GM19372 (cell line): ENCODE data around the gene ACY1.
"Not testable (repeated sequence)": the region's sequence is repeated elsewhere in the genome, so short reads cannot be mapped to it uniquely, and the experiment has no call there.

ENCODE experiments used
- ATAC-seq: cut with Tn5 transposase; IDR thresholded peaks from one replicate; pipeline ENCODE4 v1.9.1; 2021; ENCODE audit warnings: mild to moderate bottlenecking, low read depth, moderate library complexity; ENCODE audit not compliant: unreplicated experiment

ACY1 gene

DNA sequence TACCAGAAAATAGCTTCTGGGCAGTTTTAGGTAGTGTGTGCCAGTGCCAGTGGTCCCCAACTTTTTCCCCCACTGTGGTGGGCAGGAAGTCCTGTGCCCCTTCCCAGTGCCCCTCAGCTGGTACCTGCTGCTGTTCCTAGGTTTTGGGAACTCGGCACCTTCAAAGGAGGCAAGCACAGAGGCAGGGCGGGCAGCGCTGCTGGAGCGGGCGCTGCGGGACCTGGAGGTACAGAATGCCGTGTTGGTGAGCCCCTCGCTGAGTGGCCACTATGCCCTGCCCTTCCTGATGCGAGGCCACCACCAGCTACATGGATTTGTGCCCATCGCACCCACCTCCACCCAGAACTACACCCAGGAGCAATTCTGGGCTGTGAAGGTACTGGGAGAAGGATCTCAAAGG, 3.1 kb upstream of the ACY1 start:
- no peak for ATAC-seq

DNA sequence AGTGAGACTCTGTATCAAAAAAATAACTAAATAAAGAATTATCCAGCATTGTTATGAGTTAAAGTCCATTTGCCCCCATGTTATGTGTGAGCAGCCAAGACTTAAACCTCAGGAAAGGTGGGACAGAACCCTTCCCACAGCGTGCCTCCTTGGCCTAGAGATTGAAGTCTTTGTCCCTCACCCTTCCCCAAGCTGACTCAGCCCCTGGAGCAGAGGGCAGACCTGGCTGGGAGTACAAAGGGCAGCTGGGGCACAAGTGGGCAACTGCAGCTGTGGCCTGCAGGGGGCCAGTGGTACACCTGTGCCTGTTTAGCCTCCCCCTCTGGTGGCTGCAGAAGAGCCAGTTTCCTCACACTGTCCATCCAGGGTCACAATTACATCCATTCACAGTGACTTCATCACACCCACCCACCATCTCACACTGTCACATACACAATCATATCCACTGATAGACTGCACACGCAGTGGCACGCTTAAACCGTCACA, 940 bp upstream of the ACY1 start:
- ATAC-seq = peak; percentile 51

DNA sequence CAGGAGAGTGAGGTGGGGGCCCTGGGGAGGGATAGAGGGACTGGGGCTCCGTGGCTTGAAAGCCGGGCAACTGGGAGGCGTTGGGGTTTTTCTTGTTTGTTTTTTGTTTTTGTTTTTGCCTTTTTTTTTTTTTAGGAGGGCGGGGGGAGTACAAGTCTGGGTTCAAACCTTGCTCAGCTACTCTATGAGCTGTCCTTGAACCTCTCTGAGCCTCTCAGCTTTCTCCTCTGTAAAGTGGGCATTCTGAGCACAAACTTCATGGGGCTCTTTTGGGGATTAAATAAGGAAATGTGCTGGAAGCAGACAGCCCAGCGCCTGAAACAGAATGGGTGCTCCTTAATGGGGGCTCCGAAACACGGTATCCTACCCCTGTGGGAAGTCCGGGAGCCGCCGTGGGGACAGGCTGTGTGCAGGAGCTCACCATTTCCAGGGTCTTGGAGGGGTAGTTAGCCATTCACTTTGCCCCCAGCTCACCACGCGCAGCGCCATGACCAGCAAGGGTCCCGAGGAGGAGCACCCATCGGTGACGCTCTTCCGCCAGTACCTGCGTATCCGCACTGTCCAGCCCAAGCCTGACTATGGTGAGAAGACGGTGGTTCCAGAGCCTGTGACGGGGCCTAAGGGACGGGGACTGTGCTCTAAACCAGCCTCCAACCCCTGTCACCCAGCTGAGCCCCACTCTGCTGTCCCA, 388 bp downstream of the ACY1 start:
- no peak for ATAC-seq

DNA sequence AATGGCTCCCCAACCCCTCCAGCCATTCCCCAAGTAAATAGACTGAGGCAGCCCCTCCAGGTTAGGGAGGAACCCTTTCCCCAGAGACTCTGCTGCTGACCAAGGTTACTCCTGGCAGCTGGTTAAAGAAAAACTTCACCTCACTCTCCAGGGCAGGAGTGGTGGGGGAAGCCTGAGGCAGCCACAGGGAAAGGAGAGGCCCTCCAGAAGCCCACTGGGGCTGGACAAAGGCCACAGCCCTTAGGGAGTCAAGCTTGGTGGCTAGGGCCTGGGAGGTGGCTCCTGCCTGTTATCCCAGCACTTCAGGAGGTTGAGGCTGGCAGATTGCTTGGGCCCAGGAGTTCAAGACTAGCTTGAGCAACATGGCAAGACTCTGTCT, 923 bp downstream of the ACY1 start:
- ATAC-seq = no peak

DNA sequence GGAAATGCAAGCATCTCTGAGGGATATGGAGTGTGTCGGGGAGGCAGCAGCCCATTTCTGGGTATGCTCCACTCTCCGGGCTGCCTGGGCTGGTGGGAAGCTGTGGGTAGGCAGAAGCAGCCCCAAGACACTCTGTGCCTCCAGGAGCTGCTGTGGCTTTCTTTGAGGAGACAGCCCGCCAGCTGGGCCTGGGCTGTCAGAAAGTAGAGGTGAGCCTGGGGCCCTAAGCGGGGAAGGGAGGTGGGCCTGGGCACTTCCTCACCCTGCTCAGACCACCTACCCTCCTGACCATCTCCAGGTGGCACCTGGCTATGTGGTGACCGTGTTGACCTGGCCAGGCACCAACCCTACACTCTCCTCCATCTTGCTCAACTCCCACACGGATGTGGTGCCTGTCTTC, 1.7 kb downstream of the ACY1 start:
- ATAC-seq = no peak

DNA sequence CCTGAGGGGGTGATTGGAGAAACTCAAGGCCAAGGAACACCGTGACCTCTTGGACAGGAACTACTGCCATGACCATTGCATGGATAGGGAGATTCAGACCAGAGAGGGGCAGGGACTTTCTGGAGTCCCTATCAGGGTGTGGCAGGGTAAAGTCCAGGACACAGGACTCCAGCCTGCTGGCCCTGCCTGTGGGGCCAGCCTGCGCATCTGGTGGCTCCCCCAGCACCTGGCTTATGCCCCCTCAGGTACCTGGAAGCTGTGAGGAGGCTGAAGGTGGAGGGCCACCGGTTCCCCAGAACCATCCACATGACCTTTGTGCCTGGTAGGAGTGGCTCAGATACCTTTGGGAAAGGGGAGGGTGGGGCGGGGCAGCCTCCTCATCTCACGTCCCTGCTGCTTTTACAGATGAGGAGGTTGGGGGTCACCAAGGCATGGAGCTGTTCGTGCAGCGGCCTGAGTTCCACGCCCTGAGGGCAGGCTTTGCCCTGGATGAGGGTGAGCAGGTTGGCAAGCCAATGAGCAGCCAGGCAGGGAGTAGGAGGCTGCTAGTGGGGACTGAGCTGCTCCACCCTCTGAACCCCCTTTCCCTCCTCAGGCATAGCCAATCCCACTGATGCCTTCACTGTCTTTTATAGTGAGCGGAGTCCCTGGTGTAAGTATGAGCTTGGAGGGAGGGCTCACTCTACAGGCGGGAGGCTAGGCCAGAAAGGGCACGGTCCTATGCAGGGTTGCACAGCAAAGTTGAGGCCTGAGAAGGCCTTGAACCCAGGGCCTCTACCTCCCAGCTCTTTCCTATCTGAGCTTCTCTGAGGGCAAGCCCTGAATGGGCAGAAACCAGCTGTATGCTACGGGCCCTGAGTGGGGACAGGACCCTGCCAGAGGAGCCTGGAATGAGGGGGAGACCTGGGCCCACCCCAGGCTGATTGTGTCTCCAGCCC, 2.9 kb downstream of the ACY1 start:
- ATAC-seq = no peak

DNA sequence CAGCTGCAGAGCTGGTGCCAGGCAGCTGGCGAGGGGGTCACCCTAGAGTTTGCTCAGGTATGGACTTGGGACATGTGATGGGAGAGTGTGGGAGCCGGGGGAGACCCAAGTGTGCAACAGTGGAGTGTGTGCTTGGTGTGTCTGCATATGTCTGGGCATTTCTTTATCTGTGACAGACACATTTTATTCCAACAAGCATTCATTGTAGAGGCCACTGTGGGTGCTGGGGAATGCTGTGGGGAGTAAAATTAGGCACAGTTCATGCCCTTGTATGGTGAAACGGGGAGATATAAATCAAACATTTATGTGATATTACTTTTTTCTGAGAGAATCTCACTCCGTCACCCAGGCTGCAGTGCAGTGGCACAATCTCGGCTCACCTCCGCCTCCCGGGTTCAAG, 4.2 kb downstream of the ACY1 start:
- ATAC-seq = no peak

DNA sequence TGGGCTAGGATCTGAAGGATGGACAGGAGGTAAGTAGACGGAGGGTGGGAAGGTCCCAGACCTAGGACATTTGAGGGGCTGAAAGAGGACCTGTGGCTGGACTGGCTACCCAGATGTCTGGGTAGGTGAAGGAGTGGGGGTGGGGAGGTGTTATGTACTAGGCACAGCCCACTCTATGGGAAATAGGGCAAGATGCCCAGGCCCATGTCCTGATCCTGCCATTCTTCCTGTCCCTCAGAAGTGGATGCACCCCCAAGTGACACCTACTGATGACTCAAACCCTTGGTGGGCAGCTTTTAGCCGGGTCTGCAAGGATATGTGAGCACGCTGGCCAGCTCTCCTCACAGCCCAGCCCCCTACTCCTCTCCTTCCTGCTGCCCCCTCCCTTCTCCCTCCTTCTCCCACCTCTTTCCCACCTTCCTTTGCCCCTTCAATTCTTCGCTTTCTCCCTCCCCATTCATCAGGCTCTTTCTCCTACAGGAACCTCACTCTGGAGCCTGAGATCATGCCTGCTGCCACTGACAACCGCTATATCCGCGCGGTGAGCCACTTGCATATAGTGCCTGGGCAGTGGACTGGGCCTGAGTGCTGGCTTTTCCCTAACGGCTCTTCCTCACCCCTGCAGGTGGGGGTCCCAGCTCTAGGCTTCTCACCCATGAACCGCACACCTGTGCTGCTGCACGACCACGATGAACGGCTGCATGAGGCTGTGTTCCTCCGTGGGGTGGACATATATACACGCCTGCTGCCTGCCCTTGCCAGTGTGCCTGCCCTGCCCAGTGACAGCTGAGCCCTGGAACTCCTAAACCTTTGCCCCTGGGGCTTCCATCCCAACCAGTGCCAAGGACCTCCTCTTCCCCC, 5.2 kb downstream of the ACY1 start:
- no peak for ATAC-seq

DNA sequence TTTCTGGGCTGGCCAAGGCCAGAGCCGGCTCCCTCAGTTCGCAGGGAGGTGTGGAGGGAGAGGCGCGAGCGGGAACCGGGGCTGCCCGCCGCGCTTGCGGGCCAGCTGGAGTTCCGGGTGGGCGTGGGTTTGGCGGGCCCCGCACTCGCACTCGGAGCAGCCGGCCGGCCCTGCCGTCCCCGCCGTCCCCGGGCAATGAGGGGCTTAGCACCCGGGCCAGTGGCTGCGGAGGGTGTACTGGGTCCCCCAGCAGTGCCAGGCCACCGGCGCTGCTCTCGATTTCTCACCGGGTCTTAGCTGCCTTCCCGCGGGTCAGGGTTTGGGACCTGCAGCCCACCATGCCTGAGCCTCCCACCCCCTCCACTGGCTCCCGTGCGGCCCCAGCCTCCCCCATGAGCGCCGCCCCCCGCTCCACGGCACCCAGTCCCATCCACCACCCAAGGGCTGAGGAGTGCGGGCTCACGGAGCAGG, 7.2 kb downstream of the ACY1 start:
- not testable (repeated sequence) for ATAC-seq

DNA sequence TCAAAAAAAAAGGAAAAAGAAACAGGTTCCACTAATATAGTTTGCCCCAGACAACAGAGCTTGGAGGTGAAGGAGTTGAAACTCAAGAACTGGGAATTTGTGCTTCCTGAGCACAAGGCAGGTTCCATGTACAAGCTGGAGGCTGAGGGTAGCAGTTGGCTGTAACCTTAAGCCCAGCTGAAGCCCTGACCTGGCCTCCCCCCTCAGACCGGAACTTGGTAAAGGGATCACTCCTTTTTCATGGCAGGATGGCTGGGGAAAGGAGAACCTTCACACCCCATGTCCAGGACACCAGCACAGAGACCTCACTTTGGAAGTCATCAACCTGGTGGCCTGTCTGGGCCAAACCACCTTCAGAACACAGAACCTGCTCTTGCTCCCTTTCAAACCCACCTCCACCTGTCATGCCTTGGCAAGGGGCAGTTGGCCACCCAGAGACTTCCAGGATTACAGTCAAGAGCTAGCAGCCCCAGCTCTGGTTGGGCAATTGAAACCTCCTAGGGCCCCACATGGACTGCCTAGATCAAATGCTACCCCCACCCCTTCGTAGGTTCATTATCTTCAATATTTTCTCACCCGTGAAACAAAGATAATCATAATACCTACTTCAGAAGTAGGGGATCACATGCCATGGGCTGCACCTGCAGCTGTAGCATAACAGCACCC, 8.8 kb downstream of the ACY1 start:
- no peak for ATAC-seq

DNA sequence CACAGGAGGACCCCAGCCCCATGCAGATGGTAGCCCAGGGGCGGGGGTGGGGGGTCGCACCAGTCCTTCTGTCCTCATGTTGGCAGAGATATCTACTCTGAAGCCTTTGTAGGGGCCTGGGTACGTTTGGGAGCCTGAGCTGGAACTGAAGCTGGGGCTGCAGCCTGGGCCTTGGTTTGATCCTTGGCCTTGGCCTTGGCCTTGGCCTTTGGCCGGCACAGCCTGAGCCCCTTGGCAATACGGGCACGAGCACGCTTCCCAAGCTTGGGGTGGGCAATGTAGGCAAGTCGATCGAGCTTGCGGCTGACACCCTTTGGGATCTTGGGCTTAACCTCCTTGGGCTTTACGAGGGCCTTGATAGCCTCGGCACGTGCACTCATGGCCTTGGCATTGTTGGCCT, 10.3 kb downstream of the ACY1 start:
- not testable (repeated sequence) for ATAC-seq

DNA sequence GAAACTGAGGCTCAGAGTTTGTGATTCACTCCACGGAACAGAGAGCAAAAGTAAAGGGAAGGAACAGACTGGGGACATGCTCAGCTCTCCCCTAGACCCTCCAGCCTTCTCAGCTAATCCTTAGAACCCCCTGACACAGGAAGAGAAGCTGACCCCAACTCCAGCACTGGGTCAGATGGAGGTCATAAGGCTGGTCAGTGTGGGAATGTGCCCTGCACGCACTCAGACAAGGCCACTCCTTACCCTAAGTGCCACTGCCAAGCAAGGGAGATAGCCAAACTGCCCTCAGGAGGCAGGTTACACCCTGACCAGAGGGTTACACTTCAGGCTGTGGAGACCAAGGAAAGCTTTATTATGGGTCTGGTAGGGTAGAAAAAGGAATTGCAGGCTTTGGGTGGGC, 11.2 kb downstream of the ACY1 start:
- no peak for ATAC-seq

DNA sequence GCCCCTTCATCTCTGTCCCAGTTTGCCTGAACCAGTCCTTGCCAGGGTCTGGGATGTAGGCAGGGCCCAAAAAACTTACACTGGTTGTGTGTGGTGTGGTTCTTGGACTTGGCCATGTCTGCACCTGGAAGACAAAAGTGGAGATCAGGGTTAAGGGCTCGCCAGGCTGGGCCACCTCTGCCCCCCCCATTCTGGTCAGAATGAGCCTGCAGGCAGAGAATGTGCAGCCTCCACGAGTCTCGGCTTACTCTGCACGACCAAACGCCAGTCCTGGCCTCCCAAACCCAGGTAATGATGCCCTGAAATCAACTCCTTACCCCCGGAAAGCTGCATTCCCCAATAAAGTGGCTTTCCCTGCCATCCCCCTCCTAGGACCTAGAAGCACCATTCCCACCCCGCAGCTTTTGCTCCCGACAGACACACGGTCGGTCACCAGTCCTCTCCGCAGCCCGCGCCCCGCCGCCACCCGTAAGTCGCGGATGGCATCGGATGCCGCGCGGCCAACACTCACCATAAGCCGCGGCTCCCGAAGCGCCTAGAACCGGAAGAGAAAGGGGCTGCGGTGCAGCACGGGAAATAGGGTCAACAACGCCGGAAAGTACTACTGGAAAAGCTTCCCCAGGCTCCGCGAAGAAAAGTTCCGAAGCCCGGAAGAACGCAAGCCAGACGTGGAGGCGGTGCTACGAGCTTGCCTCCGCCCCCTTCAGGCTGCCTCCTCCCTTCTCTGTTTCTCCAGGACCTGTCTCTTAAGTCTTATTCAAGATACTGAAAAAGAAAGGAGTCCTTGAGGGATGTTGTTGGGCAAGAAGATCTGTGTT, 12.2 kb downstream of the ACY1 start, which contains the start of gene RPL29:
TSS of gene RPL29 (minus strand) at position 550 of the 818 bp plus-strand sequence. CDS start at position 116, 434 bp downstream.
- ATAC-seq = peak; percentile 91

DNA sequence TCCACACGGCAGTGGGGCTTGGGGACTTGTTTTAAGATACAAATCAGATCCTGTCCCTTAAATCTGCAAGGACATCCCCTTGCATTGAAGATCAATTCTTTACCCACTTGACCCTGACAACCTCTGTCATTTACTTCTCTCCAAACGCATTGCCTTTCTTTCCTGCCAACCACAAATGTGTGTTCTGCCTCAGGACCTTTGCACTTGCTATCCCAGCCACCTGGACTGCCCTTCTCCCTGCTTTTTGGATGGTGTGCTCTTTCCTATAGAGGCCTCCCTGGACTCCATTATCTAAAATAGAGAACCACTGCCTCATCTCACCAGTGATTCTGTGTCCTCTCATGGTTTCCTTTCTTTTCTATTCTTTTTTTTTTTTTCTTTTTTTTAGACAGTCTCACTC, 13.8 kb downstream of the ACY1 start:
- ATAC-seq = no peak

DNA sequence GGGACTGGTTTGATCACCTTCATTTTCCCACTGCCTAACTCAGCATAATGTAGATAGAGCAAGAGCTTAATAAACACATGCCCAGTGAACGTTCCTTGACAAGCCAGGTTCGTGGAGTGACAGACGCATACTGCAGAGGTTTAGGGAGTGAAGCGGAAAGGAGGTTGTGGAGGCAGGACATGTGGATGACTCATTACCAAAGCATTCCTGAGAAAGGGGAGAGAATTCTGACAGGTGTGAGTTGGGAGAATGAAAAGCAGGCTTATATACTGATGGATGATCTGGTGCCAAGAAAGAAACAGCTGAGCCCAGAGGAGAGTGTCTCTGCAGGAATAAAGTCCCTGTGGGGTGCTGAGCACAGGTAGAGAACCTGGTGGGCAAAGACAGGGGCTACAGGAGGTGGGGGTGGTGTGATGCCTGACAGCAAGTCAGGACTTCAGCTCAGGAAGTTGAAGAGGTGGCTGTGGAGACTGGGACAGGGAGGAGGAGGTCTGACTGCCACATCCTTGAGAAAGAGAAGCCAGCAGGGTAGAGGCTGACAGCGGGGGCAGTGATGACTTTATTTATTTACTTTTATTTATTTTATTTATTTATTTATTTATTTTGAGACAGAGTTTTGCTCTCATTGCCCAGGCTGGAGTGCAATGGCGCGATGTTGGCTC, 14.7 kb downstream of the ACY1 start:
- ATAC-seq = no peak

DNA sequence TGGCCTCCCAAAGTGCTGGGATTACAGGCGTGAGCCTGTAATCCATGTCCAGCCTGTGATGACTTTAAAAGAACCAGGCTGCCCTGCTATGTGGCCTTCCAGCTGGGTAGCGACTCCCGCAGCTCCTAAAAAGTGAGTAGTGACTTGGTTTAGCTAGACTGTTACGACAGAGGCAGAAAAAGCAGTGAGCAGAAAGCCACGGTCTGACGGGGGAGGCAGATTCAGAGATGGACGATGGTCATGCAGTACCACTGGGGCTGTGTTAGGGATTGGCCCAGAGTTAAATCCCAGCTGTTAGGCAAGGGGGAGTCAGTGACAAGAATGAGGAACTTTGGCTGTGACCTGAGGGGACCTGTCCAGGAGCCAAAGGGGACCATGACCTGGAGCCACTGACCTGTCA, 15.4 kb downstream of the ACY1 start:
- ATAC-seq = no peak

DNA sequence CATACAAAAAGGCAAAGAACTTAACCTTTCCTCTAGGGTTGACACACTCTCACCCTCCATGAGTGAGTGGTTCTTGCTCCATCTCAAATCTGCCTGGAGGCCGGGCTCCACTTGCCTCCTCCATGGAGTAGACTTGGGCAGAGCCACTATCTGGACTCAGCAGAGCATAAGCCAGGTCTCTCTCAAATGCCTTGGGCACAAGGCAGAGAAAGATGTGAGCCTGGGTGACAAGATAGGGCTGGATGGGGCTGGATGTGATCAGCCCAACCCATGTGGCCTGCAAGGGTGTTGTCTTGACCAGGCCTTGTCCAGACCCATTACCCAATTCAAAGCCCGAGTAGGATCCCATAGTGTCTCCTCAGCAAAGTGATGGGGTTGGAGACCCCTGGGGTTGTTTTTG, 16.5 kb downstream of the ACY1 start:
- ATAC-seq = no peak

DNA sequence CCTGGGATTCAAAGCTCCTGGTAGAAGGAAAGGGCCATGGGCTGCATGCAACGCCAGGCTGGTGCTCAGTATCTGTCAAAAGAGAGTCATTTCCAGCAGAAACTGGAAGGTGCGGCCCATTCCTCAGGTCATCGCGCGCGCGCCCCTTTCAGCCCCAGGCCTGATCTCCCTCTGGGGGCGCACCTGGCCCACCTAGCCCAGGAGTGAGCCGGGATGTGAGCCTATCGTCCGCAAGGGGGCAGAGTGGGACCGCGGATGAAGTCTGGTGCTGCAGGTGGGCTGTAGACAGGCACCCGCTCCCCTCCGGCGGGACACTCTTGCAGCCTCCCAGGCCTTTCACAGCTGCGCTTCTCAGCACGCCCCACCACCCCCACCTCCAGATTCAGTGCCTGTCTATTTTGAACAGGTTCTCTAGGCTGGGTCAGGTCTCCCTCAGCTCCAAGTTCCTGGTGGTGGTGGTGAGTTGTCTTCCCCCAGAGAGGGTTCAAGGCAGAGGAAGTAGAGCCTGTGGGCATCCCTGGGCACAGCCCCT, 18.2 kb downstream of the ACY1 start:
- peak; percentile 78 for ATAC-seq
